HEK293T (cell line): ENCODE results near the gene CEP97.

ENCODE experiments used
- BHLHE40 ChIP-seq: fragments of 450-650 bp; IDR thresholded peaks from 2 replicates; pipeline ENCODE4 v1.6.1; 2016; ENCODE audit warnings: mild to moderate bottlenecking, moderate library complexity, borderline replicate concordance
- ELF4 ChIP-seq: fragments of 450-650 bp; IDR thresholded peaks from 2 replicates; pipeline ENCODE4 v1.6.1; 2017; ENCODE audit warnings: antibody characterized with exemption
- FOXA1 ChIP-seq: fragments of 450-650 bp; IDR thresholded peaks from 2 replicates; pipeline ENCODE4 v1.6.1; 2016; ENCODE audit warnings: mild to moderate bottlenecking
- FOXK2 ChIP-seq: fragments of 450-650 bp; IDR thresholded peaks from 2 replicates; pipeline ENCODE4 v1.6.1; 2016; ENCODE audit warnings: mild to moderate bottlenecking
- FOXM1 ChIP-seq: fragments of 450-650 bp; IDR thresholded peaks from 2 replicates; pipeline ENCODE4 v1.6.1; 2017; ENCODE audit warnings: mild to moderate bottlenecking, borderline replicate concordance
- L3MBTL2 ChIP-seq: fragments of 450-650 bp; conservative IDR thresholded peaks from 2 replicates; pipeline ENCODE4 v1.6.1; 2016; ENCODE audit warnings: mild to moderate bottlenecking
- LEF1 ChIP-seq: fragments of 450-650 bp; IDR thresholded peaks from 2 replicates; pipeline ENCODE4 v1.6.1; 2017; ENCODE audit warnings: mild to moderate bottlenecking, borderline replicate concordance
- NFRKB ChIP-seq: fragments of 450-650 bp; IDR thresholded peaks from 2 replicates; pipeline ENCODE4 v1.6.1; 2016; ENCODE audit warnings: mild to moderate bottlenecking, moderate library complexity
- SP1 ChIP-seq: fragments of 450-650 bp; IDR thresholded peaks from 2 replicates; pipeline ENCODE4 v1.6.1; 2017
- SUZ12 ChIP-seq: fragments of 450-650 bp; IDR thresholded peaks from 2 replicates; pipeline ENCODE4 v1.6.1; 2016; ENCODE audit warnings: mild to moderate bottlenecking
- TARDBP ChIP-seq: fragments of 450-650 bp; IDR thresholded peaks from 2 replicates; pipeline ENCODE4 v1.6.1; 2016
- ZNF384 ChIP-seq: fragments of 450-650 bp; IDR thresholded peaks from 2 replicates; pipeline ENCODE4 v1.6.1; 2016
- TF ChIP-seq, protein P1 (sequence below): fragments of 450-650 bp; IDR thresholded peaks from 2 replicates; pipeline ENCODE4 v1.6.1; 2016

DNA sequence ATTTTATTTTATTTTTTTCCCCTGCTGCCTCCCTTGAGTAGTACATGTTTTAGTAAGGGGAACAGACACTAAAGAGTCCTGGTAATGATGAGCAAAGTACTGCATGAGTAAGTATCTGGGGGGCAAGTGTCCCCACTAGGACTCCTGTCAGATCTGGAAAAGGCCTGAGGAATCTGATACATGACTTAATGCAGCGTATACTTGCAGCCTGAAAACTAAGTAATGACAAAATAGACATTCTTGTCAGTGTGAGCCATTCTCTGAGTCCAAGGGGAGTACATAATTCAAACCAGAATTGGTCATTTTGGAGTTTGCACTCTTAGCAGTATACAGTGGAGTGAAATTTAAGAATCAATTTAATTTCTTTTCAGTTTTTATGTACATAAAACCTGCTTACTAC, 82.1 kb downstream of the CEP97 start:
- TF ChIP-seq TARDBP, result no peak
- no peak for TF ChIP-seq FOXM1
- no peak for TF ChIP-seq NFRKB
- TF ChIP-seq, protein P1, sequence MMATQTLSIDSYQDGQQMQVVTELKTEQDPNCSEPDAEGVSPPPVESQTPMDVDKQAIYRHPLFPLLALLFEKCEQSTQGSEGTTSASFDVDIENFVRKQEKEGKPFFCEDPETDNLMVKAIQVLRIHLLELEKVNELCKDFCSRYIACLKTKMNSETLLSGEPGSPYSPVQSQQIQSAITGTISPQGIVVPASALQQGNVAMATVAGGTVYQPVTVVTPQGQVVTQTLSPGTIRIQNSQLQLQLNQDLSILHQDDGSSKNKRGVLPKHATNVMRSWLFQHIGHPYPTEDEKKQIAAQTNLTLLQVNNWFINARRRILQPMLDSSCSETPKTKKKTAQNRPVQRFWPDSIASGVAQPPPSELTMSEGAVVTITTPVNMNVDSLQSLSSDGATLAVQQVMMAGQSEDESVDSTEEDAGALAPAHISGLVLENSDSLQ, result no peak
- TF ChIP-seq BHLHE40, result no peak
- no peak for TF ChIP-seq SP1
- no peak for TF ChIP-seq LEF1
- TF ChIP-seq FOXK2, result no peak
- no peak for TF ChIP-seq ZNF384
- TF ChIP-seq FOXA1, result no peak
- no peak for TF ChIP-seq SUZ12
- TF ChIP-seq ELF4, result no peak
- no peak for TF ChIP-seq L3MBTL2
